ENCODE measurements around the gene LCTL.

GRCh38 chr15:66608881-66609280 lies 43.1 kb upstream of the LCTL start:
- TF ChIP-seq CTCF (conservative IDR thresholded peaks at IDR 0.05; ENCODE audit: low read length), result no peak
- no peak for TF ChIP-seq EZH2phosphoT487 (IDR thresholded peaks at IDR 0.05; ENCODE audit: borderline replicate concordance, low read depth, low read length)

Data from OCI-LY7 (cell line).